Measurements from ENCODE around the gene LIPC.

DNA sequence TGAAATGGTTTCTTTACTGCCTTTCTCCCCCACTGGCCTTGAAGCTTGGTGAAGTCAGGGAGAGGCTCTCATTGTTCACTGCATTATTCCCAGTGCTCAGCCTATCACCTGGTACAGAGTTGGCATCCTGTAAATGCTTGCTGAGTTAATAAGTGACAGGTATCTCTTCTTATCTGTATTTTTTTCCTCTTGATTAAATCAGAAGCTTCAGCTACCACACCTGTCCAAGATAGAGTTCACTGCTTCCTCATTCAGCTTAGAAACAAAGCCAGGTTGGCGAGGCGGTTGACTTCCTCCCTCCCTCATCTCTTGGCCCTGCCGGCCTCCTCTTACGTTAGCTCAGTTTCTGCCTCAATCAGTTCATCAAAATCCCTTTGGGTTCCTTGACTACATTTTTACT, 142.8 kb downstream of the LIPC start:
- no peak for TF ChIP-seq FOXM1 (IDR thresholded peaks at IDR 0.05; ENCODE audit: low read depth)
- no peak for TF ChIP-seq FOXM1 (CRISPR knock-in tag; IDR thresholded peaks at IDR 0.05; ENCODE audit: low read depth)
- TF ChIP-seq NR4A1 (CRISPR knock-in tag; IDR thresholded peaks at IDR 0.05): no peak
- no peak for TF ChIP-seq NR4A1 (tag; IDR thresholded peaks at IDR 0.05)
- TF ChIP-seq HBP1 (CRISPR knock-in tag; IDR thresholded peaks at IDR 0.05): no peak
- TF ChIP-seq HNRNPL (IDR thresholded peaks at IDR 0.05; ENCODE audit: low read depth, low read length): no peak
- TF ChIP-seq ILK (tag; IDR thresholded peaks at IDR 0.05; ENCODE audit: borderline replicate concordance, low read depth): no peak
- TF ChIP-seq MAFK (IDR thresholded peaks at IDR 0.05; ENCODE audit: low read length): no peak
- TF ChIP-seq ZNF133 (CRISPR knock-in tag; IDR thresholded peaks at IDR 0.05): no peak
- TF ChIP-seq ZSCAN29 (IDR thresholded peaks at IDR 0.05): no peak
- TF ChIP-seq ELF1 (tag; IDR thresholded peaks at IDR 0.05): no peak
- no peak for TF ChIP-seq CBFB (CRISPR knock-in tag; IDR thresholded peaks at IDR 0.05)
- no peak for TF ChIP-seq KDM1A (IDR thresholded peaks at IDR 0.05)
- TF ChIP-seq EZH2 (IDR thresholded peaks at IDR 0.05; ENCODE audit: borderline replicate concordance, low read depth, low read length): no peak
